Anterior cingulate cortex (tissue), 58 donors: ENCODE results near the gene NPHP4.

Experiments
- DNase-seq, 58 donors: peaks; one replicate each; lab custom pipeline; 2025; lab: John Stamatoyannopoulos, UW

NPHP4 gene

DNA sequence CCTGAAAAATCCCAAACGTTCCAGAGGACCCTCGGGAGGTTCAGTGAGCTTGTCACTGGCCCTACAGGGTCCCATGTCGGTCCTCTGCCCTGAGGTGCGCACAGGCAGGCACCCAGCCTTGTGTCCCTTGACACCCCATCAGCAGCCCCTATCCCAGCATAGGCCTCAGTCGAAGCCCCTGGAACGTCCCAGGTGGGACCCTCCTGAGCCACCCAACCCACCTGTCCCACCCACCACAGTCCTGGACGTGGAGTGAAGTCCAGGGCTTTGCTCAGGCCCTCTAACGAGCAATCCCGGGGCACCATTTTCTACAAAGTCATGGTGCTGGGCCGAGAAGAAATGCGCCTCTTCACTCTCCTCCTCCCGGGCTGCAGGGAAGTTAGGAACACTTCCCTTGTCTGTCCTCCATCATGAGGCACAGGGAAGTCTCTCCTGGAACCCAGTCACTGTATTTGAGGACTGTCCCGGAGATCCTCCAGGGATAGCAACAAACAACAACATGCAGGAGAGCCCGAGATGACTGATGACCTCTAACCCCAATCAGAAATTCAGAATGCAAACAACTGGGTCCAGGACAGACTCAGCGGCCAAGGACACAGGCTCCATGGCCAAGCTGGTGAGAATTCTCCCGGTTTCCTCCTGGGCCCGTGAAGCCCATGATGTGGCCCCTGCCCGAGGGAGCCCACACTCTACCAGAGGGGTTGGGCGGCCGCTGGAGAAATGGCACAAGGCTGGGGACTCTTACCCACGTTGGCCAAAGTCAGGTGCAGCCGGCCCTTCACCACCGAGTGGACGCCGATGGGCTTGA is 105.5 kb downstream of the NPHP4 start:
- no peak for DNase-seq

DNA sequence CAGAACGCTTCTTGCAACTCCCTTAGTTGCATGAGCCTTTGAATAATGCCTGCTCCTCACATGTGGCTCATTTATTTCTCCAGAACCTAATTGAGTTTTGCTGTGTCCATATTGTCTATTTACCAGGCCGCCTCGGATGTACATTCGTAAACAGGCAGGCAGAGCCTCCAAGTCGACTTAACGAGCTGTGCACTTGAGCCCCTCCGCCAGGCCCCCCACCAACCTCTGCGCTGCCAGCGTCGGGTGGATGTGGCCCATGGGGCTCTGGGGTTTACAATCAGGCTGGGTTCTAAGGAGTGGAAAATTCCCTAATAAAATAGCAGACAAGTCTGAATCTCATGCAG is 106.1 kb downstream of the NPHP4 start:
- DNase-seq: no peak

DNA sequence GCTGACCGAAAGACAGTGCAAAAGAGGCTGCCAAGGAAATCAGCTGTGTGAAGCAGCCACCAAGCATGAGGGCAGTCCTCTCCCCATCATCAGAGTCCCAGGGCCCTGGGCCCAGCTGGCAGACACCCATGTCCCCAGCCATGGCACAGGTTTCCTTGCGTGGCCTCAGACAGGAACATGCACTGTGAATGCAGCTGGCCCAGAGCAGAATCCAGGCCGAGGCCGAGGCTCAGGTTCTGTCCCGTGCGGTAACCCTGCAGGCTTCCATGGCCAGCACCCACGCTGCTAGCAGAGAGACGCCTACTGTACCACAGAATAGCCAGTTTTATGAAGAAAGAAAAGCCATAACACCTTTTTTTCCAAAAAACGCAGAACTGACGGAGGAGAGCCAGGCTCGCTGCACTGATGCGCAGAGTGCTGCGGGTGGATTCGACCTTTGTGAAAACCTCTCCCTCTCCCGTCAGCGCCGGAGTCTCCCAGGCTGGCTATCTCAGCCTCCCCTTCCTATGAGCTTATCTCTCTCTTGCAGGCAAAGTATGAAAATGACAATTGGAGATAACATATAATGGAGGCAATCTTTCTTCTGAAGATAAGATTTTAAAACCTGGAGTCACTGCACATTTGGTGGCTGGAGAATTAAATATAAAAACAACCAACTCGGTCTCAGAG is 106.6 kb downstream of the NPHP4 start:
- DNase-seq: no peak

DNA sequence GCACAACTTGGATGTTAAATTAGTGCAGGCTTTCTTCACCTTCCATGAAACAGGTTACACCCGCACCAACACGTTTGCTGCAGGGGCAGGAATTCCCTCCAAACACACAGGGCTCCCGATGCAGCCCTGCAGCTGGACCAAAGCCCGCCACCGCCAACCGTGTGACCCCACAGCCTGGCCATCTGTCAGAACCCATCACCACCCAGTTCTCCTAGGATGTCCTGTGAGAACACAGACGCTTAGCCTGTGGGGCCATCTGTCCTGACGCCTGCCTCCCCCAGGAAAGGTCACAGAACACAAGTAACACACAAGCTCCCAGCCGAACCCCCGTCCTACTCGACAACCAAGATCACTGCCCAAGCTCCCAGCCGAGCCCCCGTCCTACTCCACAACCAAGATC is 108.1 kb downstream of the NPHP4 start:
- no peak for DNase-seq

DNA sequence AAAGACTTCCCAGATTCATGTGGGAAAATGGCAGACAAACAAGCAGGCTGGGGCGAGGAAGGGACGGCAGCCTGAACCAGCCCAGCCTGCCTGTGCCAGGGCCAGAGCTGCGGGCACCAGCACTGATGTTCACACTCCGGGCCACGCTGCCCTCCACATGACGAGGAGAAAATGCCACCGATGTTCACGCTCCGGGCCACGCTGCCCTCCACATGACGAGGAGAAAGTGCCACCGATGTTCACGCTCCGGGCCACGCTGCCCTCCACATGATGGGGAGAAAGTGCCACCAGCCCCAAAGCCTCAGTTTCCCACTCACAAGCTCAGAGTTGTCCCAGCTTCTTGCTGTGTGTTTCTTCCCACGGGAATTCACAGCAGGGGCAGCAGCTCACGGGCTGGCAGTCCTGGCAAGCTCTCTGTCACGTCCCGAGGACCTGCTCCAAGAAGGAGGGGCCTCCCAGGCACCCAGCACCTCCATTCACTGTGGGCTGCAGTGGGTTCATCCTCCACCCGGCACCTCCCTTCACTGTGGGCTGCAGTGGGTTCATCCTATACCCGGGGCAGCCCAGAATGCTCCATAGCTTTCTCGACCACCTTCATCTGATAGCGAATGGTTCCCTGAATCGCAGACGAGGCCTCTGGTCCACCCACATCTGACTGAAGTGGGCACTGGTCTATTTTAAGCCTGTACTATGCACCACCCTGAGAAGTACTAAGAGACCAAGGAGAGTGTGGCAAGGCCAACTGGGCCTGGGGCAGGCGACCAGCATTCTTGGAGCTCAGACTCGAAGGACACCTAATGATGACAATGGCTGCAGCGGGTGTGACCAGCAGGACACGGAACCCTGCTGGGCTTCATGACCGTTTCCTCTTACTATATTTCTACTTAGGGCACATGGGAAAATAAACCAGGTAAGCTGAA is 108.8 kb downstream of the NPHP4 start:
- peak in 1 of 58 donors; percentile 20 for DNase-seq

DNA sequence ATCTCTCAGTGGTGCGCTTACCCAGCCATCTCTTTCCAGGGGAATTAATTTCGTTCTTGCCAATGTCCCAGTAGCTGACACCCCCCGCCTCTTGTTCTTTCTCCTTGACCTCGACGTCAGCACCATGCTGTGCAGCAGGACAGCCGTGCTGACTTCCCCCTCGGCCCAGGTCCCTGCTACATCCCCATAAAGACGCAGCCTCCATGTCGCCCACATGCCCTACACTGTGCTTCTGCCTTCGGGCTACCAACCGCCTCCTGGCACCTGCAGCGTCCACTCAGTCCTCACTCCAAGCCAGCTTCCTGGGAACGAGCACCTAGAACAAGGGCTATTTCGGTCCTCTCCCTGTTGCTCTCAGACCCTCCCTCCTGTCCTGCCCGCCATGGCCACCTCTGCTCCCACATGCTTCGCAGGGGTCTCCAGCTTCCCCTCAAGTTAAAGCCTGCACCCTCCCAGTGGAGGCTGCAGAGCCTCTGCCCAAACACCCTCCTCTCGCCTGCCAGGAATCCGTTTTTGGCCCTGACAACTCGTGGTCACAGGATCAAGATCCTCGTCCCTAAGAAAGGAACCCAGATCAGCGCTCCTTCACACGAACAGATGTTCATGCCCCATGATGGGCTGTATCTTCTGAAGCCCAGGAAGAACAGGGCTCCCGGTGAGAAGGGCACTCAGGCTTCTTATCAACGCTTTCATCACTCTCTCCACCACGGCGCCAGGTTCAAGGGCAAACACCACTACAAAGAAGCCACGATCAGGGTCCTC is 109.7 kb downstream of the NPHP4 start:
- DNase-seq: no peak

DNA sequence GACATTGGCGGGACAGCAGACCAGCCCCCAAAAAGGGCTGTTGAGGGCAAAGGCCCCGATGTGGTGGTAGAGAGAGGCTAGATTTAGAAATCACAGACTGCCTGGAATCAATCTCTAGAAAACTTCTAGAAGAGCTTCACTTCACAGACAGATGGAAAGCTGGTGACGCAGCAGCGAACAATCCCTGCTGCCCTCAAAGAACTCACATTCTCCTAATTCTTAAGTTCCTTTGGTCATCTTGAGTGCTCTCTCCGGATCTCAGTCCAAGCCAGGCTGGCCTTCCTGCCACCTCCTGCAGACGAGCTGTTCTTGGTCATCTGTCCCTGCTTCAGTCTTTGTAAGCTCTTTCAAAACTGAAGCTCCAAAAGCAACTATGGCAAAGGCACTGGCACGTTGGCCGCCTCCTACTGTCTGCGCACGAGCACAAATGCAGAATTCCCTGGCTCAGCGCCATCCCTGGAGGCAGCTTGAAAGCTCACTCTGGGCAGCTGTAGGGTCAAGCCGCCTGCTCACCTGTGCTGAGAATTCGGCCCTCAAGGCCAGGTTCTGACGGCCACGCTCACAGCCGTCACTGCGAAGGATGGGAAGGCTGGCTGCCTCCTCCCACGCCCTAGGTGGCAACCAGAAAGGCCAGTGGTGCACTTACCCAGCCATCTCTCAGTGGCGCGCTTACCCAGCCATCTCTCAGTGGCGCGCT is 110.6 kb downstream of the NPHP4 start:
- DNase-seq: no peak

DNA sequence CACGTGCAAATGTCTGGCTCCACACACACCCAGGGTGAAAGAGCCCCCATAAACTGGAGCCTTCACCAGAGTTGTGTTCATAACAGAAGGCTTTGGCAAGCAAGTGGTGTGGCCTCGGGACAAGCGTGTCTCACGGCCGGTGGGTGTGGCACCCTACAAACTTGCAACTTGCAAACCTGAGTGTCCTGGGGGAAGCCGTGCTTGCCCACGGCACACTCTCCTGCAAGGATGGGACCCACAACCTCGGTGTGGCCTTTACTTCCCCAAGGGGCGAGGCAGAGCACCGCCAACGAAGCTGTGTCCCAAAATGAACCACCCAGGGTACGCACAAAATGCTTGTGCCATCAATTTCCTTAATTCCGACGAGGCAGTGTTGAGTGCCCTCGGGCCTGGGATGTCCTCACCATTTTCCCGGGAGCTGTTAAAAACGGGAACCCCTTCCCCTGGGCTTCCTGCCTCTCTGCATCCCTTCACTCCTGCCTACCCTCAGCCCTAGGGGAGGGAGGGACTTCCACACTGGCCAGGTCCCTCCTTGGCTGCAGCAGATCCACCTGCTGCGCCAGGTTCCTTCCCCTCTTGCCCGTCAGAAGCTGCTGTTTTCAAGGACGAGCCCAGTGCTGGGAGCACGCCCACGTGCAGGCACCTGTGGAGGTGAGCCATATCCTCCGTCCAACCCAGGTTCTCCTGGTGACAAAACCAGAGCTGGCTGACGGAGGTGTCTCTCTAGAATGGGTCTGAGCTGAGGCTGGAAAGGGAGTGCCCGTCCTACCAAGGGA is 111.4 kb downstream of the NPHP4 start:
- DNase-seq: no peak

DNA sequence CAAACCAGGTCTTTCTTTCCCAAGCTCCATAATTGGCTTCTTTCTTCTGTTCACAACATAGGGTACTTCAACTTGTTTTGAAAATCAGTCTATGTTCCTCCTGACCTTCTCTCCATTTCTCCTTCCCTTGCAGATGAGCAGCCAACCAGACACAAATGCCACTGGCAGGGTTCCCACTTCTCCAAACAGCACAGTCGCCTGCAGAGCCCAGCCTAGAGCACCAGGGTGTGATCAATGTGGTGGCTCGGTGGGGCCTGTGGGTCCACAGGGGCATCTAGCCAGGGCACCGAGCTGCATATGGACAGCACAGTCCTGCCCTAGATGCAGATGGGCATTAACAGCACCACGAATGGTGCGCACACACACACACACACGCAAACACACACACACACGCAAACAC is 112.8 kb downstream of the NPHP4 start:
- no peak for DNase-seq

DNA sequence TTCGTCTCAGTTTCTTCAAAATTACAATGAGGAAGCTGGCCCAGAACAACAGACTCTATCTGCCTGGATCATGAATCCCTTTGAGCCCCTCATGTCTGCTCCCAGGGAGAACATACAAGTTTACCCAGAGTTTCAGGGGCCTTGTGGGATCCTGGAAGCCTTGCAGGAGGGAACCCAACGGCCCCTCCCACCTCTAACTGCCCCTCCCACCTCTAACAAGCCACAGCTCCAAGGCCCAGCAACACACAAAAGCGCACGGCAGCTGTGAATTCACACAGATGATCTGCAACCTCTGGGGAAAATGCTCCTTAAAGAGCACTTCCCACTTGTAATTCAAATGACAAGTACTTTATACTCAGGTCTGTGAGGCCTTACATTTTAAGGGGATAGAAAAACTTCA is 113.3 kb downstream of the NPHP4 start:
- no peak for DNase-seq

DNA sequence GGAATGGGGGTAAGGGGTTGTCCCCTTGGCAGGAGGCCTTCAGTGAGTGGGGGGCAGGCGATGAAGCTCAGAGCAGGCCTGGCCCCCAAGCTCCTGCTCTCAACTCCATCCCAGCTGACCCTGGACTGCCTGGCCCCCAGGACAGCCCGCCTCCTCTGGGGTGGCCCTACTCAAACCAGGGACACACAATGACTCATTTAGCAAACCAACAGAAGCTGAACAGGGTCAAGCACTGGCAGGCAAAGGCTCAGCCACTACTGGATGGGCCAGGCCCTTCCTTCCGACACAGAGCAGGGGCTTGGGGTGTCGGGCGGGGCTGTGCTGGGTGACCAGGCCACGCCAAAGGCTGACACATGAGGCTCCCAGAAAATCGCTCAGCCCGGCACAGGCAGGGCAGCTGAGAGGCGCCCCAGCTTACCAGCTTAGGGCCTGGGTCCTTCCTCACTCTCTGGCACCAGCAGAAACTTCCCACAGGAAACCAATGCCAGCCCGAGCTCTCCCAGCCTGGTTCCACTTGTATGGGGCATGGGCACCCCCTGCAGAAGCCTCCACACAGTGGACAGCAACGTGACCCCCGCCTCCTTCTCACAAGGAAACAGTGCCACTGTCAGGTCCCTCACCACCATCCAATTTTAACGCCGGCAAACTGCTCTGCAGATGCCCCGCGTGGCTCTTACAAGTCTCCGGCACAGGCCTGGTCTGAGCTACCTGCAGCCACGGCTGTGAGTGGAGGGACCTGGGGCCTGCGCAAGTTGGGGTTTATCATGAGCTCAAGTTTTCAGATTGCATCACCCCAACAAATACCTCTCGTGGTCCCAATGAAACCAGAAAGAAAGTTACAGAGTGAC is 114.3 kb downstream of the NPHP4 start:
- DNase-seq: no peak

DNA sequence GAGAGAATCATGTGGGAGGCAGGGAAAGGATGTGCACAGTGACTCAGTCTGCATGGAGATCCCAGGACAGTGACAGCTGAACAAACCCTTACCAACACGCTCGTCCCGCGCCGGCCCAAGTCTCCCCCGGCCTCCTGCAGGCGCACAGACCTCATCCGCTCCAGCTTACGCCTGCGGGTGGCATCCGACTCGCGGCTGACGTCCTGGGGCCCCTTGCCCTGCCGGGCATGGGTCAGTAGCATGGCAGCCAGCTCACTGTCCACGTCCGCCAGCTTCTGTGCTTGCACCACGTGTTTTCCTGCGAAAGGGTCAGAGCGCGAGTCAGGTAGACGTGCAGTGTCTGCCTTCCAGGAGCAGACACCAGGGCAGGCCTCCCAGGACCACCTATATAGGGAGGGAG is 115.2 kb downstream of the NPHP4 start:
- DNase-seq: no peak

DNA sequence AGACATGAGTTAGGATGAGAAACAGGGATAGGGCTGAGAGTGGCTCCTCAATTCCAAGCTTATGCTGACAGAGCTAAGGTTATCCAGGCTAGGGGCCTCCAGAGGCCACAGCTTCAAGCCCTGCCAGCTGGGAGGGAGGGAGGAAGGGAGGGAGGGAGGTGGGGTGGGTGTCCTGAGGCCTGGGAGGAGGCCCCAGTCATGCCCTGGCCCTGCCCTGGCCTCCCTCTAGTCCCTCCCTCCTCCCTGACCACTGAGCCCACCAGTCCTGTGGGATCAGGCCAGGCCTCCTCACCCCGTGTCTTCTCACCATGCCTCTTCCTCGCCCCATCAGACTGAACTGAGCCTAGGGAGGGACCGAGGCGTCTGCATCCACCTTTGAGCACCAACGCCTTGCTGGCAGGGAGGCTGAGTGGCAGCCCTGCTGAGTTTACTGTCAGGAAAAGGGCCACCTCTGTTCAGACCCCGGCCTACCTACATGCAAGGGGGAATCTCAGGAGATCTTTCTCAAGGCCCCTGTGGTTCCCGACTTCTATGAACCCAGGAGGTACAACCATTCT is 116.1 kb downstream of the NPHP4 start:
- no peak for DNase-seq

DNA sequence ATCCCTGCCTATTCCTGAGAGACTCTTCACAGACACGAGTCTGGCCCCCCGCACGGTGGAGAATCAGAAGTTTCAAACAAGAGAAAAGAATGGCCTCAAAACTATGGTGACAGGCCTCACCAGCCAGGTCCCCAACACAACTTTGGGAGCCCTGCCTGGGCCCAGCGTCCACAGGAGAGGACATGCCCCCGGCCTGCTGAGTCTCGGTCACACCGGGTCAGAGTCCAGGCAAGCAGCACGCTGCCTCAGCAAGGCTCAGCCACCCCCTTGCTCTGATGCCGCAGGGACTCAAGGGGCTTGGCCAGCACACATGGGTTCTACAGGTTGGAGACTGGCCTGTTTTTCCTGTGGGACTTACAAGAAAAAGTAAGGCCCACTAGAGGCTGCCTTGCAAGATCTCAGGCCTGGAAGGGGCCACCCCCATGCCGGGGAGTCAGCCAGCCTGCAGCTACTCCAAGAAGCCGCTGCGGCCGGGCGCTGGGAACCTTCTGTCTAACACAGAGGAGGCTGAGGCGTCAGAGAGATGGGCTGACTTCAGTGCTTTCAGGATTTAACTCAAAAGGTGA is 116.8 kb downstream of the NPHP4 start:
- DNase-seq: no peak

DNA sequence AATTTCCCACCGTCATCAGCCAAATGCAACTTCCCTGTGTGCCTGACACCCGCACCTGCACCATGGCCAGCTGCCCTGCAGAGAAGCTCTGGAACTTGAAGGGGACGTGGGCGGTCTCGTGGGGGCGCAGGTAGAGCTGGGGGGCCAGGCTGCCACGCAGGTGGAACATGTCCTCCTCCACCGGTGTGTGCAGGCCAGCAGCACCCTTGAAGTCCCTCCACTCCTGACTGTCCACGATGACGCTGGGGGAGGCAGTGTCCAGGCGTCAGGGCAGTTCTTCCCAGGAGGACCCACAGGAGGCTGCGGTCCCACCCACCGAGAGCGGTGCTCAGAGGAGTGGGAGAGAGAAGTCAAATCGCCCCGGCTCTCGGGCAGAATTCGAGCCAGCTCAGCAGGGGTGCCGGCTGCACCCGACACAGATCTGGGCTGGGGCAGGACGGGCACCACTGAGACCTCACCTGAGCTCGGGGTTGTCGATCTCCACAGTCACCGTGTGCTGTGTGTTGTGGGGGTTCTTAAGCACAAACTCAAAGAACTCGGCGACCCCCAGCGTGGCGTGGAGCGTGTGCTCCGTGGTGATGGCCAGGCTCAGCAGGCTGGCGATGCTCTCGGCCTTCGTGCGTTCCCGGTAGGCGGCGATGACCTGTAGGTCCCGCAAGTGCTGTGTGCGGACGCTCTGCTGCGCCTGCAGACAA is 117.7 kb downstream of the NPHP4 start:
- DNase-seq: no peak

DNA sequence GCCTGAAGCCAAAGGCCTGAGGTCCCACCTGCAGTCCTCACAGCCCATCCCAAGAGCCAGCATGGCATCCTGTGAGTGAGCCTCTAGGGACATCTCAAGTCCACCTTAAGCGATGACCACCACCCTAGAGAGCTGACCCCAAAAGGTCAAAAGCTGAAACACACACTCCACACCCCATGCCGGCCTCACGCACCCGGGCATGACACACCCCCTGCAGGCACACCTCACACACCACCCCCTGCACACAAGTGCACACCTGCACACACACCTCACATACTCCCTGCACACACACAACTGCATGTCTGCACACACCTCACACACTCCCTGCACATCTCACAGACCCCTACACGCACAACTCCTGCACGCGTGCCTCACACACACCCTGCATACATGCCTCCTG is 118.7 kb downstream of the NPHP4 start:
- no peak for DNase-seq

DNA sequence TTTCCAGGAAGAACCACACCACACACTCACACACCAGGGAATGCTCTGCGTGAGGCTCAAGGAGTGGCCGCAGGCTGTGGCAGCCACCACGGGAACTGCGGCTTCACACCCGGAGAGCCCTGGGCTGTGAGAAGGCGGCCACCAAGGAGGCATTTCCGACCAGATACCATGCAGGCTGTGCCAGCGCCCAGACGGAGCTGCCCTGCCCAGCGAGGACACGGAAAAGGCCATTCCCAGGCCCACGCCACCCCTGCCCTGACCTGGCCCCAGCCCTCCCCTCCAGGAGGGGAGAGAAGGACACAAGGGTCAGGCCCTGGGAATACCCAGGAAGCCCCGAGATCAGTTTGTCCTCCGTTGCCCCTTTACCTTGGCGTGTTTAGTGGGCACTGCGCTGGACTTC is 119.3 kb downstream of the NPHP4 start:
- DNase-seq: no peak
